Neuronal stem cell (in vitro differentiated cells): Measurements from ENCODE around the gene TNFRSF17.

Source experiments
- DNase-seq: peaks from one replicate; pipeline ENCODE4 v3.0.0-alpha.2; 2013; ENCODE audit warnings: low spot score
- H2AFZ ChIP-seq: one replicate; pipeline ENCODE4 v1.6.1; 2013; ENCODE audit warnings: mild to moderate bottlenecking, low read length, inconsistent platforms
- H2AK5ac ChIP-seq: 2 replicates; pipeline ENCODE4 v1.6.1; 2013; ENCODE audit warnings: low read depth, mild to moderate bottlenecking, inconsistent platforms, low read length, moderate library complexity, mixed read lengths
- H2BK120ac ChIP-seq: 2 replicates; pipeline ENCODE4 v1.6.1; 2013; ENCODE audit warnings: low read depth, mild to moderate bottlenecking, inconsistent platforms, low read length, moderate library complexity, mixed read lengths
- H2BK12ac ChIP-seq: one replicate; pipeline ENCODE4 v1.6.1; 2013; ENCODE audit warnings: low read length, inconsistent platforms
- H2BK15ac ChIP-seq: 2 replicates; pipeline ENCODE4 v1.6.1; 2013; ENCODE audit warnings: mild to moderate bottlenecking, low read length, inconsistent platforms, mixed read lengths
- H2BK5ac ChIP-seq: one replicate; pipeline ENCODE4 v1.6.1; 2013; ENCODE audit warnings: inconsistent platforms, mild to moderate bottlenecking, low read length, moderate library complexity
- H3K14ac ChIP-seq: one replicate; pipeline ENCODE4 v1.6.1; 2013; ENCODE audit warnings: low read length, inconsistent platforms
- H3K18ac ChIP-seq: 2 replicates; pipeline ENCODE4 v1.6.1; 2013; ENCODE audit warnings: low read length, inconsistent platforms
- H3K23ac ChIP-seq: 2 replicates; pipeline ENCODE4 v1.6.1; 2013; ENCODE audit warnings: low read depth, mild to moderate bottlenecking, mixed read lengths, low read length, inconsistent platforms; ENCODE audit not compliant: poor library complexity
- H3K27ac ChIP-seq: replicated peaks from 3 replicates; pipeline ENCODE4 v1.5.1; 2013; ENCODE audit warnings: low read length, inconsistent platforms
- H3K27me3 ChIP-seq, 3 experiments: 2 replicates each; pipeline ENCODE4 v1.6.1; 2013; ENCODE audit warnings: low read length in 3 of 3, mild to moderate bottlenecking in 2 of 3, inconsistent platforms in 1 of 3, low read depth in 1 of 3, mixed read lengths in 1 of 3, moderate library complexity in 1 of 3; ENCODE audit not compliant: control insufficient read depth in 3 of 3, insufficient read depth in 3 of 3
- H3K36me3 ChIP-seq, 2 donors: replicated peaks in 1 of 2; 2 replicates each; pipeline ENCODE4 v1.6.1; 2013; ENCODE audit warnings: low read length in 2 of 2; ENCODE audit not compliant: control insufficient read depth in 2 of 2, insufficient read depth in 2 of 2
- H3K4ac ChIP-seq: 2 replicates; pipeline ENCODE4 v1.6.1; 2013; ENCODE audit warnings: inconsistent platforms, mild to moderate bottlenecking, low read length, moderate library complexity
- H3K4me1 ChIP-seq, 2 donors: 1 replicate in 1 of 2; 2 replicates in 1 of 2; pipeline ENCODE4 v1.6.1; 2013; ENCODE audit warnings: low read length in 2 of 2, low read depth in 1 of 2; ENCODE audit not compliant: control insufficient read depth in 2 of 2, insufficient read depth in 1 of 2
- H3K4me2 ChIP-seq: one replicate; pipeline ENCODE4 v1.6.1; 2013; ENCODE audit warnings: mild to moderate bottlenecking, low read length, inconsistent platforms; ENCODE audit not compliant: insufficient read depth, poor library complexity, severe bottlenecking
- H3K4me3 ChIP-seq, 2 donors: 2 replicates each; pipeline ENCODE4 v1.5.1; 2013; ENCODE audit warnings: low read length in 2 of 2, mild to moderate bottlenecking in 2 of 2, inconsistent platforms in 1 of 2, moderate library complexity in 1 of 2
- H3K79me1 ChIP-seq: one replicate; pipeline ENCODE4 v1.6.1; 2013; ENCODE audit warnings: low read depth, mild to moderate bottlenecking, inconsistent platforms, low read length, moderate library complexity
- H3K9ac ChIP-seq: one replicate; pipeline ENCODE4 v1.6.1; 2013; ENCODE audit warnings: mild to moderate bottlenecking, low read depth, low read length, inconsistent platforms; ENCODE audit not compliant: poor library complexity
- H3K9me3 ChIP-seq, 2 donors: replicated peaks in 1 of 2; 2 replicates each; pipeline versions ENCODE3 to v1.6.1; 2013; ENCODE audit warnings: low read length in 2 of 2, mild to moderate bottlenecking in 2 of 2, inconsistent platforms in 1 of 2, low read depth in 1 of 2, mixed read lengths in 1 of 2, moderate library complexity in 1 of 2; ENCODE audit not compliant: control insufficient read depth in 2 of 2, insufficient read depth in 1 of 2
- H4K8ac ChIP-seq: one replicate; pipeline ENCODE4 v1.6.1; 2013; ENCODE audit warnings: low read depth, mild to moderate bottlenecking, inconsistent platforms, low read length, moderate library complexity
- H4K91ac ChIP-seq: one replicate; pipeline ENCODE4 v1.6.1; 2013; ENCODE audit warnings: low read length, low read depth, mild to moderate bottlenecking, inconsistent platforms; ENCODE audit not compliant: poor library complexity
- WGBS, 2 donors: extraction: QIAGEN DNeasy Blood & Tissue Kit; methylation state at CpG; one replicate each; pipeline ENCODE4 v1.1.7; 2013; ENCODE audit warnings: missing lambda C conversion rate in 2 of 2, mixed read lengths in 1 of 2; ENCODE audit not compliant: insufficient read length in 2 of 2, insufficient replicate concordance in 1 of 2; ENCODE audit errors: extremely low coverage in 2 of 2; 5-methylcytosine and 5-hydroxymethylcytosine counted together

TNFRSF17 gene

DNA sequence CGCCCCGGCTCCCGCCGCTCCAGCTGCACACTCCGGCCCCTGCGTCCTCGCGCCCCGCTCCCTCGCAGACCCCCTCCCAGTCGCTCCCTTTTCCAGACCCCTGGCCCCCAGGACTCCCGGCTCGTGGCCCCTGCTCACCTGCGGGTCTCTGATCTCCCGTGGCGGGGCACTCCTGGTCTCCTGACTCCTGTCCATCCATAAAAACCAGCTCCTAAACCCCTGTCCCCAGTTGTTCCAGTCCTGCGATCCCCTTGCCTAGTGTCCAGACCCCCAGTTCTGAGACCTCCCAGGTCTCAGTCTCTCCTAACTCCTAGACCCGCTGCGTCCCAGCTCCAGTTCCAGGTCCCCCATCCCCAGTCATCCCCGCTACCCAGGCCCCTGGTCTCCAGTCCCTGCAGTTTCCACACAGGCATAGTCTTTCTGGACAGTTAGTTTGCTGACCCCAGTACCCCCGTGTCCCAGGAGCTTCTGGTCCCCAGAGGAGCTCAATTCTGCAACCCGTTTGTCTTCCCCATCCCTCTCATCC is 11.9 kb downstream of the TNFRSF17 start:
- H3K4me1 ChIP-seq = peaks cover 11 to 14% of the 10 kb centered on the region in 2 donors
- no peak overlapping the region for H2AK5ac ChIP-seq
- no peak overlapping the region for H4K8ac ChIP-seq
- H3K4ac ChIP-seq = no peak overlapping the region
- peak overlapping the region; percentile 99 to 100 for H3K4me3 ChIP-seq
- no peak overlapping the region for H4K91ac ChIP-seq
- no CpG with 5 or more reads among the region's 22 CpGs for WGBS, 2 donors
- no peak for DNase-seq
- no peak overlapping the region for H2BK120ac ChIP-seq
- H2AFZ ChIP-seq = peak overlapping the region; percentile 96
- no peak overlapping the region for H2BK12ac ChIP-seq
- H3K27me3 ChIP-seq = no peaks in the 10 kb centered on the region
- peak overlapping the region; percentile 71 for H3K14ac ChIP-seq
- H2BK15ac ChIP-seq = no peak overlapping the region
- peak overlapping the region; percentile 93 for H3K23ac ChIP-seq
- peak overlapping the region; percentile 54 for H2BK5ac ChIP-seq
- H3K9ac ChIP-seq = peak overlapping the region; percentile 90
- peak overlapping the region; percentile 75 for H3K4me2 ChIP-seq
- H3K79me1 ChIP-seq = peaks cover 7% of the 10 kb centered on the region
- H3K9me3 ChIP-seq = peaks cover 0 to 1% of the 10 kb centered on the region in 2 donors
- peaks cover 0 to 21% of the 10 kb centered on the region in 2 donors for H3K36me3 ChIP-seq
- H3K27ac ChIP-seq = no peak overlapping the region
- peak overlapping the region; percentile 85 for H3K18ac ChIP-seq

GRCh38 chr16:11977376-11978041 is 12.5 kb downstream of the TNFRSF17 start:
- Histone ChIP-seq H3K79me1 (peaks cover 7% of the 10 kb centered on the region), H3K9ac (peak overlapping the region; percentile 72), H3K36me3 (peaks cover 0 to 16% of the 10 kb centered on the region in 2 donors), H3K9me3 (peaks cover 0 to 1% of the 10 kb centered on the region in 2 donors), H2BK120ac (no peak overlapping the region), H3K27ac (no peak overlapping the region), H4K91ac (no peak overlapping the region), H3K4ac (no peak overlapping the region), H2AFZ (peak overlapping the region; percentile 96), H4K8ac (no peak overlapping the region), H2AK5ac (no peak overlapping the region), H3K18ac (no peak overlapping the region), H2BK12ac (no peak overlapping the region), H3K4me3 (peak overlapping the region; percentile 99 to 100), H2BK15ac (no peak overlapping the region), H2BK5ac (no peak overlapping the region), H3K23ac (peak overlapping the region; percentile 17), H3K4me1 (peaks cover 11 to 14% of the 10 kb centered on the region in 2 donors), H3K27me3 (no peaks in the 10 kb centered on the region), H3K14ac (no peak overlapping the region), H3K4me2 (peak overlapping the region; percentile 75)
- DNase-seq = no peak
- no CpG with 5 or more reads among the region's 12 CpGs for WGBS, 2 donors

DNA sequence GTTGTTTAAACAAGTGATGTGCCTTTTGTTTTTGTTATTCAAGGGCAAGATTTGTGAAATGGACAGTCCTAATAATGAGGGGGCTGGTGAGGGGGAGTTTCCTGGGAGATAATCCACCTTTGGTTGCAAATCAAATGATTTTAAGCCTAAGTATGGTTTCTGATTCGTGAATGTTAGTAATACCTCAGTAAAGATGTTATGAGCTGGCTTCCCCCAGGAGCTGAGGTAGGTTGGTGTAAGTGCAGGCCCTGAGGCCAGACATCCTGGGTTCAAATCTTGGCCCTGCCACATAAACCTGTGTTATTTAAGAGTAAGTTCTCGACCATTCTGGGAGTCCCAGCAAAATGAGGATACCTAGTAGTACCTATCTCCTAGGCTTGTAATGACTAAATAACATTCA is 13.1 kb downstream of the TNFRSF17 start:
- no CpG with 5 or more reads among the region's 2 CpGs for WGBS, 2 donors

GRCh38 chr16:11979013-11979672 is 14.1 kb downstream of the TNFRSF17 start:
- no peak overlapping the region for H2AK5ac ChIP-seq
- no peak overlapping the region for H2BK5ac ChIP-seq
- H4K91ac ChIP-seq = no peak overlapping the region
- H3K18ac ChIP-seq = no peak overlapping the region
- H3K4me2 ChIP-seq = no peak overlapping the region
- no peak overlapping the region for H2BK120ac ChIP-seq
- no peaks in the 10 kb centered on the region for H3K27me3 ChIP-seq
- H2BK12ac ChIP-seq = no peak overlapping the region
- no peak overlapping the region for H3K9ac ChIP-seq
- H3K4me3 ChIP-seq = no peak overlapping the region
- H3K14ac ChIP-seq = no peak overlapping the region
- H3K4me1 ChIP-seq = peaks cover 11 to 14% of the 10 kb centered on the region in 2 donors
- peaks cover 0 to 2% of the 10 kb centered on the region in 2 donors for H3K36me3 ChIP-seq
- H3K9me3 ChIP-seq = peaks cover 0 to 1% of the 10 kb centered on the region in 2 donors
- no peak for DNase-seq
- no peak overlapping the region for H2BK15ac ChIP-seq
- no peak overlapping the region for H3K4ac ChIP-seq
- no CpG with 5 or more reads among the region's 9 CpGs for WGBS, 2 donors
- no peak overlapping the region for H2AFZ ChIP-seq
- H3K27ac ChIP-seq = no peak overlapping the region
- H3K23ac ChIP-seq = no peak overlapping the region
- no peak overlapping the region for H4K8ac ChIP-seq
- H3K79me1 ChIP-seq = peaks cover 7% of the 10 kb centered on the region

More for the DNA sequence above, 13.1 kb downstream of the TNFRSF17 start:
- Histone ChIP-seq H3K23ac (no peak overlapping the region), H2BK120ac (no peak overlapping the region), H4K91ac (no peak overlapping the region), H3K4me1 (peaks cover 11 to 14% of the 10 kb centered on the region in 2 donors), H3K18ac (no peak overlapping the region), H3K36me3 (peaks cover 0 to 11% of the 10 kb centered on the region in 2 donors), H3K4ac (no peak overlapping the region), H3K27ac (no peak overlapping the region), H3K4me3 (no peak overlapping the region), H2BK15ac (no peak overlapping the region), H2BK12ac (no peak overlapping the region), H3K4me2 (no peak overlapping the region), H3K9ac (no peak overlapping the region), H2BK5ac (no peak overlapping the region), H3K14ac (no peak overlapping the region), H3K27me3 (no peaks in the 10 kb centered on the region), H3K79me1 (peaks cover 7% of the 10 kb centered on the region), H2AFZ (peak overlapping the region; percentile 96), H2AK5ac (no peak overlapping the region), H4K8ac (no peak overlapping the region), H3K9me3 (peaks cover 0 to 1% of the 10 kb centered on the region in 2 donors)
- DNase-seq = no peak
